ENCODE results near the gene ALG9. TPM values are rescaled to one million over a fixed set of nuclear protein-coding genes. Genes with fewer than 3 reads are reported as not detected.
A peak's percentile ranks its signal among the peaks of the same experiment; 100 is the strongest.

ALG9 gene
- total RNA-seq, 2 donors from 2014 or later = 24.9 to 26.5 TPM

DNA sequence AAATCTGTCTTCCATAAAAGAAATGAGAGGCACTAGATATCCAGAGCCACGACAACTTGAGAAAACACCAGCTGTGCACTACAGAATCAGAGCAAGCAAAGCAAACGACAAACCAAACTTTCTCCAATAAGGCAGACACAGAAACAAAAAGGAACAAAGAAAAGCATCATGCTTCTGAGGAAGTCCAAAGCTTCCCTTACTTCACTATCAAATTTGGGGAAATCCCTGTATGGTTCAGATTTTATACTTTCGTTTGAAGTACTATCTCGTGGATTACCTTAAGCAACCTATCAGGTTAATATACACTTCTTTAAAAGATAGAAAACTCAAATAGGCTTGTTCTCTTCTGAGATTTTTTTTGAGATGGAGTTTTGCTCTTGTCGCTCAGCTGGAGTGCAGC lies 27.7 kb downstream of the ALG9 start:
- H3K36me3 ChIP-seq = no peaks in the 10 kb centered on the region
- no peaks in the 10 kb centered on the region for H3K9me3 ChIP-seq
- TF ChIP-seq, protein P1, sequence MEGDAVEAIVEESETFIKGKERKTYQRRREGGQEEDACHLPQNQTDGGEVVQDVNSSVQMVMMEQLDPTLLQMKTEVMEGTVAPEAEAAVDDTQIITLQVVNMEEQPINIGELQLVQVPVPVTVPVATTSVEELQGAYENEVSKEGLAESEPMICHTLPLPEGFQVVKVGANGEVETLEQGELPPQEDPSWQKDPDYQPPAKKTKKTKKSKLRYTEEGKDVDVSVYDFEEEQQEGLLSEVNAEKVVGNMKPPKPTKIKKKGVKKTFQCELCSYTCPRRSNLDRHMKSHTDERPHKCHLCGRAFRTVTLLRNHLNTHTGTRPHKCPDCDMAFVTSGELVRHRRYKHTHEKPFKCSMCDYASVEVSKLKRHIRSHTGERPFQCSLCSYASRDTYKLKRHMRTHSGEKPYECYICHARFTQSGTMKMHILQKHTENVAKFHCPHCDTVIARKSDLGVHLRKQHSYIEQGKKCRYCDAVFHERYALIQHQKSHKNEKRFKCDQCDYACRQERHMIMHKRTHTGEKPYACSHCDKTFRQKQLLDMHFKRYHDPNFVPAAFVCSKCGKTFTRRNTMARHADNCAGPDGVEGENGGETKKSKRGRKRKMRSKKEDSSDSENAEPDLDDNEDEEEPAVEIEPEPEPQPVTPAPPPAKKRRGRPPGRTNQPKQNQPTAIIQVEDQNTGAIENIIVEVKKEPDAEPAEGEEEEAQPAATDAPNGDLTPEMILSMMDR (IDR thresholded peaks at IDR 0.05) = no peak
- TF ChIP-seq POLR2A (IDR thresholded peaks at IDR 0.05) (no peak), POLR2AphosphoS5 (IDR thresholded peaks at IDR 0.05) (no peak)
- WGBS = 90% methylated on average over 5 of the region's 5 CpGs
- intact Hi-C loops (cut with DNase I) = loop anchor here (5.0 kb wide), 2 partner anchors 76 to 256 kb away; partner anchors contain the start of gene PPP2R1B
- H3K27ac ChIP-seq = no peak overlapping the region
- H3K4me1 ChIP-seq (replicated peaks) = no peaks in the 10 kb centered on the region
- no peak overlapping the region for H3K4me3 ChIP-seq
- no peak for DNase-seq (ENCODE audit: low spot score)
- H3K27me3 ChIP-seq (replicated peaks; ENCODE audit: insufficient read depth) = no peaks in the 10 kb centered on the region

DNA sequence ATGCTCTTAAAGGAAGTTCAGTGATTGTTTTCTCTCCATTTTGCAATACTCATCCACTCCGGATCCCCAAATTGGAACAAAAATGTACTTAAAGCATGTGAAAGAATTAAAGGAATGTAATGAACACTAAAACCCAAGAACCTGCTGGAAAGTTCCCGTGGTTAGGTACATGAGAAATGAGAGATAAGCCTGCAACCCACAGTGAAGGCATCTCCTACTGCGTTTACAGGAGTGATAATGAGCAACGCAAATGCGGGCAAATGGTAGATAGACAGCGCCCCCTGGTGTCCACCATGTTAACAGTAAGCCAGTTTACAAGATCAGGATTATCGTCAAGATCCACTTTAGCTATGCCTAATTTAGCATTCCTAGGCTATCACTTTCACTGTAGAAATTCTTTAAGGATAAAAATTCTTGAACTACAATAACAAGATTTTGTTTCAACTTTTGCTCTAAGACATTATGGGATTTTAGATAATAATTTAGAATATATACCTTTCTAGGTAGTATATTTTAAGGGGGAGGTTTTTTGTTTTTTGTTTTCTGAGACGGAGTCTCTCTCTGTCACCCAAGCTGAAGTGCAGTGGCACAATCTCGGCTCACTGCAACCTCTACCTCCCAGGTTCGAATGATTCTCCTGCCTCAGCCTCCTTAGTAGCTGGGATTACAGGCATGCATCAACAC lies 29.9 kb downstream of the ALG9 start:
- no peaks in the 10 kb centered on the region for H3K36me3 ChIP-seq
- no peak overlapping the region for H3K4me3 ChIP-seq
- no peaks in the 10 kb centered on the region for H3K4me1 ChIP-seq (replicated peaks)
- H3K27me3 ChIP-seq (replicated peaks; ENCODE audit: insufficient read depth) = no peaks in the 10 kb centered on the region
- TF ChIP-seq POLR2AphosphoS5 (IDR thresholded peaks at IDR 0.05) = peak; percentile 83
- TF ChIP-seq, protein P1 (IDR thresholded peaks at IDR 0.05) = peak; percentile 90 to 97 (median 93)
- TF ChIP-seq POLR2A (IDR thresholded peaks at IDR 0.05) = no peak
- DNase-seq (ENCODE audit: low spot score) = peak; percentile 93
- peak overlapping the region; percentile 51 to 61 for H3K27ac ChIP-seq
- intact Hi-C loops (cut with DNase I) = loop anchor here (2.0 to 5.0 kb wide), 4 partner anchors 74 to 277 kb away; partner anchors contain the start of genes PPP2R1B and SIK2
- 21% methylated on average over 10 of the region's 10 CpGs for whole genome bisulfite sequencing
- no peaks in the 10 kb centered on the region for H3K9me3 ChIP-seq

DNA sequence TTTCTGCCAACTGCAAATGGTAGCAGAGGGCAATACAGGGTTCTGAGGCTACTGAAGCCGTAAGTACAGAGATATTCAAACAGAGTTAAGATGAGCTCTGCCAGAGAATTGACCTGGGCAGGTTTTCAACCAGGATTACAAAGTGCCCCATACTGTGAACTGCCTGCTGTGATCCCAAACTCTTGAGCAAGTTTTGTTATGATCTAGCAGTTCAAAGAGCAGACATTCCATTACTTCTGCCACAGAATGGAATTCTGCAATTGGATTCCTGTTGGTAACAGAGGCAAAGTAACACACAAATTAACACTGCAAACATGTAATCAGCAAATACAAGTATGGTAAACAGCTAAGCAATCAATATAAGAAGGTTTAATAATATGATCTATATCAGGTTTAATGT lies 31.2 kb downstream of the ALG9 start:
- TF ChIP-seq, protein P1 (IDR thresholded peaks at IDR 0.05) = no peak
- TF ChIP-seq POLR2A (IDR thresholded peaks at IDR 0.05) = no peak
- no peak for TF ChIP-seq POLR2AphosphoS5 (IDR thresholded peaks at IDR 0.05)
- no peaks in the 10 kb centered on the region for H3K27me3 ChIP-seq (replicated peaks; ENCODE audit: insufficient read depth)
- H3K9me3 ChIP-seq = no peaks in the 10 kb centered on the region
- H3K27ac ChIP-seq = peak overlapping the region in 1 of 2 donors; percentile 61
- WGBS = 58% methylated on average over 1 of the region's 1 CpG
- H3K36me3 ChIP-seq = no peaks in the 10 kb centered on the region
- H3K4me1 ChIP-seq (replicated peaks) = no peaks in the 10 kb centered on the region
- H3K4me3 ChIP-seq = no peak overlapping the region
- intact Hi-C loops (cut with DNase I) = loop anchor here (2.0 to 5.0 kb wide), 4 partner anchors 73 to 275 kb away; partner anchors contain the start of genes PPP2R1B and SIK2
- DNase-seq (ENCODE audit: low spot score) = no peak

DNA sequence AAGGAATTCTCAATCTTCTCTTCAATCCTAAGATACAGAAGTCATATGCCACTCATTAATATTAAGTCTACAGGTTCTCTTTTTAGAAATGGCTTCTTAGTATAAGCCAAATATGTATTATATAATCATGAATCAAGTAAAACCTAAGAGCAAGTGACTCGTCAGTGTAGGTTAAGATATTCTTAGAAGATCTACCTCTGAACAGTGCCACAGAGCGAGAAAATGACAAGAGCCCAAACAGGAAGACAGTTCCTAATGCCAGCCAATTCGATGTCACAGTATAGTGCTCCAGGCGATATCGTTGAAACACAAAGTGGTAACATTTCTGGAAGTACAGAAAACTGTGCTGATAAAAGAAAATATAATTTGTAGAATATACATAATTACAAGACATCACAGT lies 33.3 kb downstream of the ALG9 start:
- no peak for DNase-seq (ENCODE audit: low spot score)
- intact Hi-C loops (cut with DNase I) = no loop called here
- H3K9me3 ChIP-seq = no peaks in the 10 kb centered on the region
- 92% methylated on average over 5 of the region's 5 CpGs for WGBS
- no peaks in the 10 kb centered on the region for H3K4me1 ChIP-seq (replicated peaks)
- H3K4me3 ChIP-seq = no peak overlapping the region
- TF ChIP-seq, protein P1 (IDR thresholded peaks at IDR 0.05) = no peak
- no peak for TF ChIP-seq POLR2A (IDR thresholded peaks at IDR 0.05)
- TF ChIP-seq POLR2AphosphoS5 (IDR thresholded peaks at IDR 0.05) = no peak
- no peaks in the 10 kb centered on the region for H3K27me3 ChIP-seq (replicated peaks; ENCODE audit: insufficient read depth)
- no peaks in the 10 kb centered on the region for H3K36me3 ChIP-seq
- H3K27ac ChIP-seq = no peak overlapping the region

DNA sequence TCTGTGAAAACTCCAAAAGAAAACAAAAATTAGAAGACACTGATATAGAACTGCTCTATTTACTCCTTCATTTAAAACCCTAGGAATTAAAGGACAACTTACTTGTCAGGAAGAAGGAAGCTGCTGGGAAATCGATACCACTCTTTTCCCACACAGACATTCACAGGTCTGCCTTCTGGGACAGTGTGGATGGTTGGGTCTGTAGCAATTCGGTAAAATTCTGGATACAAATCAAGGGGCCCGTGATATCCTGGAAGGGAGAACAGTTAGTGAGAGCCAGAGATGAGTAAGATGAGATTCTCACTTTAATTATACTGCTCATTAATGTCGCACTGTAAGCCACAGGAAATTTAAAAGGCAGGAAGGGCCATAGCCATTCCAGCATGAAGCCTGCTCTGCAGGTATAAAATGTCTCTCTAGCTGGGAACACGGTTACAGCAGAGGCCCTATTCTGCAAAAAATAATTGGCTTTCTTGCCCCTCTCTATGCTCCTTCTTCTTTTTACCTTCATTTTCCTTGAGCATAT lies 34.0 kb downstream of the ALG9 start:
- Histone ChIP-seq H3K4me3 (no peak overlapping the region), H3K27ac (no peak overlapping the region), H3K4me1 (replicated peaks) (no peaks in the 10 kb centered on the region), H3K9me3 (no peaks in the 10 kb centered on the region), H3K36me3 (no peaks in the 10 kb centered on the region), H3K27me3 (replicated peaks; ENCODE audit: insufficient read depth) (no peaks in the 10 kb centered on the region)
- no peak for DNase-seq (ENCODE audit: low spot score)
- TF ChIP-seq POLR2AphosphoS5 (IDR thresholded peaks at IDR 0.05) = no peak
- TF ChIP-seq POLR2A (IDR thresholded peaks at IDR 0.05) = no peak
- TF ChIP-seq, protein P1 (IDR thresholded peaks at IDR 0.05) = no peak
- 69% methylated on average over 5 of the region's 5 CpGs for WGBS
- intact Hi-C loops (cut with DNase I) = no loop called here
